KG1 (cell line): ENCODE data around the gene DPP6.
"Not testable (repeated sequence)": the region's sequence is repeated elsewhere in the genome, so short reads cannot be mapped to it uniquely, and the experiment has no call there.

Experiments used
- DNase-seq: peaks from one replicate; lab custom pipeline; 2025; lab: John Stamatoyannopoulos, UW

DPP6 gene

GRCh38 chr7:154656618-154657017 is 604.4 kb downstream of the DPP6 start:
- DNase-seq = no peak

- no peak for DNase-seq
These were observed 614.6 kb downstream of the DPP6 start for GRCh38 chr7:154666768-154667167.

DNA sequence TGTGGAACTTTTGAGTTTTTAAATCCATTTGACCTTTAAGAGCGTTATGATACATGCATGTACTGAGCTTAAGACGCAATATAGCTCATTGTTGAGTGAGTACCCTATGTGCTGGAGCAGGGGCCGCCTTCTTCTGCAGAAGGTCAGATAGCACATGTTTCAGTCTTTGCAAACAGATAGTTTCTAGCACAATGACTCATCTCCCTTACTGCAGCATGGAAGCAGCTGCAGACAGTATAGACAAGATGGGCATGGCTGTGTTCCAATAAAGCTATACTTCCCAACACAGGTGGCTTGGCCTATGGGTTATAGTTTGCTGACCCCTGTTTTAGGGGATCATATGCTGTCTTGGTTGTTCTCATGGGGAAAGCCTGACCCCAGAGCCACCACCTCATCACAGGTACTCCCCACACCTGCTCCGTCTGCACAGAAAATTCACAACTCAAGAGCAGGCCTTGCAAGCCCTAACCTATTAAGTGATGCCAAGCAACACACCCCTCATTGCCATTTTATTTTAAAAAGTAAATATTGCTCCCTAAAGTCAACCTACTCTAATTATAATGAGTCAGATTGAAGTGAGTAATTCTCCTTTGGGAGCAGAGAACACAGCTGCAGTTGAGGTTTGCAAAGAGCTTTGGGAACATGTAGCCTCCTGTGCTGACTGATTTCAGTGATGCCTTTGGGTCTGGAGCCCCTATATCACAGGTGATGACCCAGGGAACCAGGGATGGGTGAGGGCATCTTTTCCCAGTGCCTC is 620.6 kb downstream of the DPP6 start:
- DNase-seq = no peak

- DNase-seq = no peak
These were observed 622.0 kb downstream of the DPP6 start for GRCh38 chr7:154674191-154674590.

GRCh38 chr7:154675560-154675959 is 623.4 kb downstream of the DPP6 start:
- DNase-seq = no peak

GRCh38 chr7:154676033-154676421 is 623.8 kb downstream of the DPP6 start:
- DNase-seq = not testable (repeated sequence)

GRCh38 chr7:154676422-154677073 is 624.4 kb downstream of the DPP6 start:
- no peak for DNase-seq

- no peak for DNase-seq
These were observed 625.3 kb downstream of the DPP6 start for GRCh38 chr7:154677454-154677853.

GRCh38 chr7:154678001-154678550 is 625.9 kb downstream of the DPP6 start:
- DNase-seq = not testable (repeated sequence)

- no peak for DNase-seq
These were observed 627.3 kb downstream of the DPP6 start for GRCh38 chr7:154679379-154680053.

DNA sequence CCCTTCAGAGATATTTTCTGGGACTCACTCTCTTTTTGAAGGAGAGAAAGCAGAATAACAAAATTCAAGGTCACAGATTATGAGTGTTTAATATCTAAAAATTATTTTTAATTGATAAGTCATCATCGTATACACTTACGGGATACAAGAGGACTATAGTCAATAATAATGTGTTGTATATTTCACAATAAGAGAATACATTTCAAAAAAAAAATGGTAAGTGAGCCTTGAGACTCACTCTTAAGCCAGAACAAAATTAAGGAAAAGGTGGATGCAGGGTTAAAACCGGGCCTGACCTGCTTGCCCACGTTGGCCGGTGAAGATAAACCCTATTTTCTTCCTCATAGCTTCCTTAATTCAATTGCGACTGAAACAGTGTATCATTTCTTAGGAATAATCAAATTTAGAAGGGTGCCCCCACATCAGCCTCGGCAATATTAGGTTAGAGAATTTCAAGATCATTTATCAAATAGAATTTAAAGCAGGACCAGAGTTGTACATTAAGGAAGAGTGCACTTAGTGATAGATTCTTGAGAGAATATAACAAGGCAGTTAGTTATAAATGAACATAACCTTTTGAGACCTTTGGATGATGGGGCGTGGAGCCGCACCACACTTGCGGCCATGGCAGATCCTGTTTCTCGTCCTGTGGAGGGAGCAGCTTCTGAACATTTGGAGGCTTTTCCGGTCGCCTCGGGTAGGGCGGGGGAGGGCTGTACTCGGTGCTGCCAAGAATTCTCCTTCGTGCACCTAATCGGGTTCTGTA is 628.9 kb downstream of the DPP6 start:
- no peak for DNase-seq

- no peak for DNase-seq
These were observed 629.8 kb downstream of the DPP6 start for GRCh38 chr7:154682003-154682402.

DNA sequence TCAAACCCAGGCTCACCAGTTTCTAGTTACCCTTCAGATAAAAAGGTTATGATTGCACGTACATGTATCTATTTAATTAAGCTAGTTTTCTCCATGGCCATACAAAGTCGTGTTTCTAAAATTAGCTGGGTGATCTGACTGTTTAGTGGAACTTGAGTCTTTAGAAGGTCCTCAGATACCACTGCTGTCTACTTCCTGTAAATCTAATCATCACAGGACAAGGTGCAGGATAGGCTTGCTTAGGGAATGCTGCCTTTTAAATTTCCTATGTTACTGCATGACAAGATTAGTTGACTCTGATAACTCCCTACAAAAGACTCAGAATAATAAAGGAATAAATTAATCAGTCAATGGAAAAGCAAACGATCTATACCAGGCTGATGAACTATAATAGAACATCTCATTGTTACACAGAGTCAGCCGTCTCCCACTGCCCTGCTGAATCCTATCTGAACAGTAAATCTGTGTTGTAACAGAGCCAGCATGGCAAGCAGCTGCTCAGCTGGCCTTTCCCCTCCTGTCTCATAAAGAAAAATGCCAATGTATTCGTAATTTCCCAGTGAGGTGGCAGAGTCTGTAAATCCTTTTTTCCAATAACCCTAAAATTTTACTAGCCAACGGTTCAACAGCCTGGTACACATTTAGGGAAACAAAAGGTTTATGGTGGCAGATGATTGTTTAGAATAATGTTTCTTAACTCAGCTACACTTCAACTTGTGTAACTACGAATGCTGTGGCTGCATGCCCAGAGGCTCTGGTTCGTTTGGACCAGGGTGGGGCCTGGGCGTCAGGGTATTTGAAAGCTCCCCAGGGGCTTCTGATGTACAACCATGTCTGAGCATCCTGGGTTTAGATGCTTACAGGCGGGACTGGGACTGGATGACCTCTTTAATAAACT is 632.7 kb downstream of the DPP6 start:
- no peak for DNase-seq

GRCh38 chr7:154685564-154685901 is 633.3 kb downstream of the DPP6 start:
- DNase-seq = no peak

DNA sequence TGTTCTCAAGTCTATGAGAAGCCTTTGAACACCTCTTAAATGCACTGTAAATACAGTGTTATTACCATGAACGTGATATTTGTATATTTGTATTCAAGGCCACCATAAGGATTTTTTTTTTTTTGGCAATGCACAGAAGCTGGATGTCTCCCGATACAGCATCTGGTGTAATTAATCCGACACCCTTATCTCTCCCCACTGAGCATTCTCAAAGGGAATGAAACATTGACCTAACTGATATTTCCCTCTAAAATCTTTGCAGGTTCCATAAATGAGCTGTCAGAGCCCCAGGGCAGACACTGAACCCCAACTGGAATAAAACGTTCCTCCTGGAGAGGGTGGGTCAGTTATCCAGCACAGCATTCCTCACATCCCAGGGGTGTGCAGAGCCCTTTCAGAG is 634.1 kb downstream of the DPP6 start:
- no peak for DNase-seq

GRCh38 chr7:154688952-154689351 is 636.8 kb downstream of the DPP6 start:
- DNase-seq = no peak

- DNase-seq = no peak
These were observed 638.2 kb downstream of the DPP6 start for GRCh38 chr7:154690411-154690810.

- DNase-seq = no peak
These were observed 641.5 kb downstream of the DPP6 start for GRCh38 chr7:154693661-154694060.

GRCh38 chr7:154695836-154696235 is 643.6 kb downstream of the DPP6 start:
- no peak for DNase-seq

GRCh38 chr7:154696556-154696955 is 644.4 kb downstream of the DPP6 start:
- no peak for DNase-seq

- no peak for DNase-seq
These were observed 646.6 kb downstream of the DPP6 start for GRCh38 chr7:154698726-154699291.
